RCC 7860 (cell line): ENCODE data around the gene FOXC2.

ENCODE experiments used
- DNase-seq: peaks from one replicate; pipeline ENCODE4 v3.0.0-alpha.2; 2015; ENCODE audit warnings: low spot score
- FAIRE-seq: peaks from 2 replicates; lab custom pipeline; 2012; peaks lifted over from hg19 to GRCh38; lab: Jason Lieb, UNC

The FOXC2 gene

GRCh38 chr16:86566601-86566965 is at the start of gene FOXC2:
FOXC2 (plus strand) TSS chr16:86566829; CDS start chr16:86567336, 507 bp downstream.
- FAIRE-seq: peak; percentile 42

GRCh38 chr16:86517033-86517432 is 49.6 kb upstream of the FOXC2 start:
- DNase-seq (no peak), FAIRE-seq (no peak)

More at GRCh38 chr16:86566601-86566965, at the start of gene FOXC2:
- peak; percentile 55 for DNase-seq

- DNase-seq (peak; percentile 7), FAIRE-seq (no peak)
Measured at GRCh38 chr16:86517652-86518258, 48.9 kb upstream of the FOXC2 start.

GRCh38 chr16:86519007-86519648 is 47.5 kb upstream of the FOXC2 start:
- FAIRE-seq (no peak), DNase-seq (no peak)

- FAIRE-seq: no peak
- DNase-seq: peak; percentile 18
Measured at GRCh38 chr16:86519649-86520316, 46.8 kb upstream of the FOXC2 start.

GRCh38 chr16:86520317-86521210 is 46.1 kb upstream of the FOXC2 start:
- DNase-seq (no peak), FAIRE-seq (no peak)

- DNase-seq (no peak), FAIRE-seq (no peak)
Measured at GRCh38 chr16:86521236-86522197, 45.1 kb upstream of the FOXC2 start.

GRCh38 chr16:86522634-86523033 is 44.0 kb upstream of the FOXC2 start:
- FAIRE-seq: no peak
- DNase-seq: no peak

GRCh38 chr16:86523166-86523740 is 43.4 kb upstream of the FOXC2 start:
- DNase-seq (no peak), FAIRE-seq (no peak)

- FAIRE-seq: no peak
Measured at GRCh38 chr16:86524029-86524428, 42.6 kb upstream of the FOXC2 start.

GRCh38 chr16:86525696-86526095 is 40.9 kb upstream of the FOXC2 start:
- DNase-seq: no peak
- FAIRE-seq: no peak

More at GRCh38 chr16:86524029-86524428, 42.6 kb upstream of the FOXC2 start:
- no peak for DNase-seq

GRCh38 chr16:86527366-86527765 is 39.3 kb upstream of the FOXC2 start:
- FAIRE-seq: no peak

GRCh38 chr16:86528061-86528929 is 38.3 kb upstream of the FOXC2 start:
- DNase-seq: no peak
- FAIRE-seq: no peak

More at GRCh38 chr16:86527366-86527765, 39.3 kb upstream of the FOXC2 start:
- DNase-seq: no peak

GRCh38 chr16:86529160-86529559 is 37.5 kb upstream of the FOXC2 start:
- FAIRE-seq (no peak), DNase-seq (peak; percentile 8)

- FAIRE-seq (no peak), DNase-seq (no peak)
Measured at GRCh38 chr16:86530251-86531190, 36.1 kb upstream of the FOXC2 start.

- FAIRE-seq (no peak), DNase-seq (no peak)
Measured at GRCh38 chr16:86531191-86531545, 35.5 kb upstream of the FOXC2 start.

GRCh38 chr16:86531641-86532525 is 34.7 kb upstream of the FOXC2 start:
- FAIRE-seq: no peak
- no peak for DNase-seq
